ENCODE data around the gene PTPN23.
A peak's percentile ranks its signal among the peaks of the same experiment; 100 is the strongest.

The PTPN23 gene

DNA sequence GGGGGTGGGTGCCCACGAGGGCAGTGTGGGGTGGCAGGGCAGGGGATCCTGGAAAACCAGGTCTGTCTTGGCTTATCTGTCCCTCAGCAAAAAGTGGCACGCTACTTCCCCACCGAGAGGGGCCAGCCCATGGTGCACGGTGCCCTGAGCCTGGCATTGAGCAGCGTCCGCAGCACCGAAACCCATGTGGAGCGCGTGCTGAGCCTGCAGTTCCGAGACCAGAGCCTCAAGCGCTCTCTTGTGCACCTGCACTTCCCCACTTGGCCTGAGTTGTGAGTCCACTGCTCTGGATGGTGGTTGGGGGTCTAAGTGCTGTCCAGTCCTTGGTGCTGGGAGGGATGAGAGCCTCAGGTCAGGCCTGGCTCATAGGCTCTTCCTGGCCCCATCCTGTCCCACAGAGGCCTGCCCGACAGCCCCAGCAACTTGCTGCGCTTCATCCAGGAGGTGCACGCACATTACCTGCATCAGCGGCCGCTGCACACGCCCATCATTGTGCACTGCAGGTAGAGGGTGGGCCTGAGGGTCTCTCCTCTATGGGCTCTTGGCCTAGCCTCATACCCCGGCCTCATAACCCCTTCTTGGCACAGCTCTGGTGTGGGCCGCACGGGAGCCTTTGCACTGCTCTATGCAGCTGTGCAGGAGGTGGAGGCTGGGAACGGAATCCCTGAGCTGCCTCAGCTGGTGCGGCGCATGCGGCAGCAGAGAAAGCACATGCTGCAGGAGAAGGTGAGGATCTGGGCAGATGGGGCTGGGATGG, 31.1 kb downstream of the PTPN23 start:
- TF ChIP-seq ZNF600 (tag by site-specific recombination; IDR thresholded peaks at IDR 0.05) (peak; percentile 71), REPIN1 (tag by site-specific recombination; IDR thresholded peaks at IDR 0.05; ENCODE audit: low read depth) (no peak), ZNF114 (tag by site-specific recombination; IDR thresholded peaks at IDR 0.05) (no peak), ZNF426 (tag by site-specific recombination; IDR thresholded peaks at IDR 0.05) (no peak), ZBTB7A (tag by site-specific recombination; IDR thresholded peaks at IDR 0.05; ENCODE audit: low read depth) (no peak), CTCF (tag by site-specific recombination; IDR thresholded peaks at IDR 0.05) (no peak), ZNF2 (tag by site-specific recombination; IDR thresholded peaks at IDR 0.05) (no peak)
- CTCF ChIA-PET, result no interaction called here
- H3K9me3 ChIP-seq (ENCODE audit: control insufficient read depth, insufficient read depth, low read depth, low read length), result no peaks in the 10 kb centered on the region

GRCh38 chr3:47412453-47412756, 31.6 kb downstream of the PTPN23 start:
- Histone ChIP-seq H3K4me1 (ENCODE audit: control insufficient read depth, insufficient read depth, low read length) (no peaks in the 10 kb centered on the region), H3K4me3 (ENCODE audit: low read depth, low read length) (no peak overlapping the region), H3K36me3 (ENCODE audit: control insufficient read depth in 2 of 2, insufficient read depth in 1 of 2, low read length in 2 of 2) (peaks cover 0 to 88% of the 10 kb centered on the region in 2 experiments; a peak in 1 of 3 replicates), H3K27ac (ENCODE audit: extremely low read depth, low read depth, low read length) (no peak overlapping the region), H3K9me3 (ENCODE audit: control insufficient read depth, insufficient read depth, low read depth, low read length) (no peaks in the 10 kb centered on the region)
- ChIA-PET POLR2A (interaction anchor here (1.0 kb wide), 1 partner anchor 9 kb away, joined by 3 read pairs; no protein-coding TSS in a partner anchor), CTCF (no interaction called here)
- TF ChIP-seq OVOL3 (tag by site-specific recombination; IDR thresholded peaks at IDR 0.05) (no peak), ZNF600 (tag by site-specific recombination; IDR thresholded peaks at IDR 0.05) (0 out of 2 replicates have a peak, but pooled peaks have one; percentile 3)

More for the DNA sequence above, 31.1 kb downstream of the PTPN23 start:
- POLR2A ChIA-PET, result interaction anchor here (0.6 to 1.0 kb wide), 2 partner anchors 9 to 32 kb away, joined by 3 read pairs; partner anchors contain the start of gene PTPN23
- Histone ChIP-seq H3K4me3 (ENCODE audit: low read depth, low read length) (no peak overlapping the region), H3K36me3 (ENCODE audit: control insufficient read depth in 2 of 2, insufficient read depth in 1 of 2, low read length in 2 of 2) (peaks cover 0 to 88% of the 10 kb centered on the region in 2 experiments; a peak in 1 of 3 replicates), H3K4me1 (ENCODE audit: control insufficient read depth, insufficient read depth, low read length) (no peaks in the 10 kb centered on the region), H3K27ac (ENCODE audit: extremely low read depth, low read depth, low read length) (no peak overlapping the region)

DNA sequence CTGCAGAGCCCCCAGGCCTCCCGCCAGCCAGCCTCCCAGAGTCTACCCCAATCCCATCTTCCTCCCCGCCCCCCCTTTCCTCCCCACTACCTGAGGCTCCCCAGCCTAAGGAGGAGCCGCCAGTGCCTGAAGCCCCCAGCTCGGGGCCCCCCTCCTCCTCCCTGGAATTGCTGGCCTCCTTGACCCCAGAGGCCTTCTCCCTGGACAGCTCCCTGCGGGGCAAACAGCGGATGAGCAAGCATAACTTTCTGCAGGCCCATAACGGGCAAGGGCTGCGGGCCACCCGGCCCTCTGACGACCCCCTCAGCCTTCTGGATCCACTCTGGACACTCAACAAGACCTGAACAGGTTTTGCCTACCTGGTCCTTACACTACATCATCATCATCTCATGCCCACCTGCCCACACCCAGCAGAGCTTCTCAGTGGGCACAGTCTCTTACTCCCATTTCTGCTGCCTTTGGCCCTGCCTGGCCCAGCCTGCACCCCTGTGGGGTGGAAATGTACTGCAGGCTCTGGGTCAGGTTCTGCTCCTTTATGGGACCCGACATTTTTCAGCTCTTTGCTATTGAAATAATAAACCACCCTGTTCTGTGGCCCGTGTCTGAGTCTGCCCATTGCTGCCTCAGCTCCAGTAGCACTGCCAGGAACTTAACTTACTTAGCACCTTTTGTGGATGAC, 32.2 kb downstream of the PTPN23 start:
- H3K4me3 ChIP-seq (ENCODE audit: low read depth, low read length), result no peak overlapping the region
- POLR2A ChIA-PET, result interaction anchor here (1.2 kb wide), 1 partner anchor 32 kb away, joined by 3 read pairs; the partner anchor contains the start of gene PTPN23
- peaks cover 0 to 83% of the 10 kb centered on the region in 2 experiments; a peak in 1 of 3 replicates for H3K36me3 ChIP-seq (ENCODE audit: control insufficient read depth in 2 of 2, insufficient read depth in 1 of 2, low read length in 2 of 2)
- CTCF ChIA-PET, result interaction anchor here (0.6 kb wide), 1 partner anchor 720 kb away, joined by 3 read pairs; no protein-coding TSS in a partner anchor
- H3K27ac ChIP-seq (ENCODE audit: extremely low read depth, low read depth, low read length), result no peak overlapping the region
- TF ChIP-seq GLI2 (tag by site-specific recombination; IDR thresholded peaks at IDR 0.05; ENCODE audit: borderline replicate concordance, low read depth), result no peak
- no peaks in the 10 kb centered on the region for H3K9me3 ChIP-seq (ENCODE audit: control insufficient read depth, insufficient read depth, low read depth, low read length)
- H3K4me1 ChIP-seq (ENCODE audit: control insufficient read depth, insufficient read depth, low read length), result no peaks in the 10 kb centered on the region

- H3K9me3 ChIP-seq (ENCODE audit: control insufficient read depth, insufficient read depth, low read depth, low read length), result no peaks in the 10 kb centered on the region
- no peak overlapping the region for H3K27ac ChIP-seq (ENCODE audit: extremely low read depth, low read depth, low read length)
- H3K4me3 ChIP-seq (ENCODE audit: low read depth, low read length), result no peak overlapping the region
- ChIA-PET CTCF (no interaction called here), POLR2A (interaction anchor here (0.5 to 1.2 kb wide), 3 partner anchors 32 to 37 kb away, joined by 3 to 4 read pairs (median 3); partner anchors contain the start of gene PTPN23)
- H3K36me3 ChIP-seq (ENCODE audit: control insufficient read depth in 2 of 2, insufficient read depth in 1 of 2, low read length in 2 of 2), result peaks cover 0 to 81% of the 10 kb centered on the region in 2 experiments; a peak in 1 of 3 replicates
- no peaks in the 10 kb centered on the region for H3K4me1 ChIP-seq (ENCODE audit: control insufficient read depth, insufficient read depth, low read length)
- TF ChIP-seq, protein P1, sequence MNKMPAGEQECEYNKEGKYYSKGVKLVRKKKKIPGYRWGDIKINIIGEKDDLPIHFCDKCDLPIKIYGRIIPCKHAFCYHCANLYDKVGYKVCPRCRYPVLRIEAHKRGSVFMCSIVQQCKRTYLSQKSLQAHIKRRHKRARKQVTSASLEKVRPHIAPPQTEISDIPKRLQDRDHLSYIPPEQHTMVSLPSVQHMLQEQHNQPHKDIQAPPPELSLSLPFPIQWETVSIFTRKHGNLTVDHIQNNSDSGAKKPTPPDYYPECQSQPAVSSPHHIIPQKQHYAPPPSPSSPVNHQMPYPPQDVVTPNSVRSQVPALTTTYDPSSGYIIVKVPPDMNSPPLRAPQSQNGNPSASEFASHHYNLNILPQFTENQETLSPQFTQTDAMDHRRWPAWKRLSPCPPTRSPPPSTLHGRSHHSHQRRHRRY (tag by site-specific recombination; IDR thresholded peaks at IDR 0.05), result no peak
- TF ChIP-seq EGR2 (tag by site-specific recombination; IDR thresholded peaks at IDR 0.05; ENCODE audit: low read depth), result no peak
- no peak for TF ChIP-seq ZNF24 (tag by site-specific recombination; IDR thresholded peaks at IDR 0.05)
- TF ChIP-seq ZNF473 (tag by site-specific recombination; IDR thresholded peaks at IDR 0.05), result no peak
- TF ChIP-seq HOXC10 (CRISPR knock-in tag; IDR thresholded peaks at IDR 0.05), result no peak
- TF ChIP-seq ZNF518A (tag by site-specific recombination; conservative IDR thresholded peaks at IDR 0.05; ENCODE audit: low read depth), result no peak
- TF ChIP-seq ZNF513 (tag by site-specific recombination; IDR thresholded peaks at IDR 0.05), result no peak
Observed at GRCh38 chr3:47413751-47414150, 32.9 kb downstream of the PTPN23 start.
